GM19468 (cell line): Measurements from ENCODE around the gene ZNF132.
"Not testable (repeated sequence)": the region's sequence is repeated elsewhere in the genome, so short reads cannot be mapped to it uniquely, and the experiment has no call there.

Experiments used
- ATAC-seq: cut with Tn5 transposase; IDR thresholded peaks from one replicate; pipeline ENCODE4 v1.9.1; 2021; ENCODE audit warnings: mild to moderate bottlenecking, moderate library complexity, moderate number of reproducible peaks; ENCODE audit not compliant: unreplicated experiment; ENCODE audit errors: extremely low read depth

Gene ZNF132

DNA sequence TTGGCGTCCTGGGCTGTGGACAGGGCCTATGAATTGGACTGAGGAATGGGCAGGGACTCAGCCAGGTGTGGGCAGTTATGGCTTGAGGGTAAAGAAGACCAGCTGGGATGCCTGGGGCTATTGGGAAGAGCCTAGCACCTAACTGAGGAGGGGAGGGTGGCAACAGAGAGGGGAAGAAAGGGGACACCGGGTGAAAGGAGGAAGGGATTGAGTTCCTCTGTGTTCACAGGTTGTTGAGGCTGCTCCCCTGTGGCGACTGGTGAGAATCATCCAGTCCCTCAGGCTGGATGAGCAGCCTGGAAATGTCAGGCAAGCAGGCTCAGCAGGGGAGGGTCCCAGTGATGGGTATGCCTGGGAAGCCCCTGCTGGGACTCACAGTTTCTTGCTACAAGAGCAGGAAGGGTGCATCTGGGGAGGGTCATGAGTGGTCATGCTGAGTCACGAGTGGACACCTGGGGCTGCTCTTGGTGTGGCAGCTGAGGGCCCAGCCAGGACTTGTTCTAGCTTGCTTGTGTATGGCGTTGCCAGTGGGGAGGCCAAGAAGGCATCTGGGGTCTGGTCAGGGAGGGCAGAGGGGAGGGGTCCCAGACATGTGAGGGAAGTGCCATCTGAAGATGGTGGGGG is 28.4 kb upstream of the ZNF132 start:
- ATAC-seq = no peak

- ATAC-seq = peak; percentile 89
These were observed 27.0 kb upstream of the ZNF132 start, which contains the start of gene ZNF324 for GRCh38 chr19:58466760-58467589. ZNF324 (plus strand) TSS chr19:58467080; CDS start chr19:58469186, 2,106 bp downstream.

DNA sequence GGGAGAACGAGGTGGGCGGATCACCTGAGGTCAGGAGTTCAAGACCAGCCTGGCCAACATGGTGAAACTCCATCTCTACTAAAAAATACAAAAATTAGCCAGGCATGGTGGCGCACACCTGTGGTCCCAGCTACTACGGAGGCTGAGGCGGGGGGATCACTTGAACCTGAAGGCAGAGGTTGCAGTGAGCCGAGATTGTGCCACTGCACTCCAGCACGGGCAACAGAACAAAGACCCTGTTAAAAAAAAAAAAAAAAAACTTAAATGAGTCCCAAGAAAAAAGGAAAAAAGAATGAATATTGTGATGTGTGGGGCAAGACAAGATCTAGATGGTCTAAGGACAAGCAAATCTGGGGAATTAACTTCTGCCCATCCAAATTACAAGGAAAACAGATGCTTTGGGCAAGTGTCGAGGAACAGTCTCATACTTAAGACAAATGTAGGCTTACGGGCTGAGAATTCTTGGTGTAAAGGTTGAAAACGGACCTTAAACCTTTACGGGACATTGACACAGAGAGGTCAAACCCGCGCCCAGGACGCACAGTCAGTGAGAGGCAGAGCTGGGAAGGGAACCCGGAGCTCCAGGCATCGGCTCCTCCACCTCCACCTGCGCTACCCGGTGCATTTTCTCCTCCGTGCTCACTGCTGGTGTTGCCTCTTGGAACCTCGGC is 26.3 kb upstream of the ZNF132 start:
- ATAC-seq = no peak

DNA sequence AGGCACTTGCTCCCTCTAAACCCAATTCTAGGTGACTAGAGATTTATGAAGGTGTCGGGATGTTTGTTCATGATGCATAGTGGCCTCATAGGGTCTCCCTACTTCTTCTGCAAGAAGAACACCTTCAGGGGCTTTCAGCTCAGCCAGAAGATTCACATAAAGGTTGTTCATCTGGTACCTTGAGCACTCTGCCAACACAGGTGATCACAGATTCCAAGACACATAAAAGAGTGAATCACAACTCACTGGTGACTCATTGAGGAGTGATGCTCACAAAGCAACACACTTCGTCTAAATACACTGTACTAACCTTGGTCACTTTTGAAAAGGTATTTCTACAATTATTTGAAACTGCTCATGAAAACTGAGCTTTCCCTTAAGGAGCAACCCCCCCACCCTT is 20.1 kb upstream of the ZNF132 start:
- no peak for ATAC-seq

GRCh38 chr19:58456111-58456510 is 16.2 kb upstream of the ZNF132 start:
- no peak for ATAC-seq

DNA sequence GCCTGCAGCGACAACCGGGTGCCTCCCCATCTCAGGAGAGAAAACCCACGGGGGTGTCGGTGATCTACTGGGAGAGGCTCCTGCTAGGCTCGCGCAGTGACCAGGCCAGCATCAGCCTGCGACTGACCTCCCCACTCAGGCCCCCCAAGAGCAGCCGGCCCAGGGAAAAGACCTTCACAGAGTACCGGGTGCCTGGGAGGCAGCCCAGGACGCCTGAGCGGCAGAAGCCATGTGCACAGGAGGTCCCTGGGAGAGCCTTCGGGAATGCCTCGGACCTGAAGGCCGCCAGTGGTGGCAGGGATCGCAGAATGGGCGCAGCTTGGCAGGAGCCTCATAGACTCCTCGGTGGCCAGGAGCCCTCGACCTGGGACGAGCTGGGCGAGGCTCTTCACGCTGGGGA is 15.4 kb upstream of the ZNF132 start:
- no peak for ATAC-seq

DNA sequence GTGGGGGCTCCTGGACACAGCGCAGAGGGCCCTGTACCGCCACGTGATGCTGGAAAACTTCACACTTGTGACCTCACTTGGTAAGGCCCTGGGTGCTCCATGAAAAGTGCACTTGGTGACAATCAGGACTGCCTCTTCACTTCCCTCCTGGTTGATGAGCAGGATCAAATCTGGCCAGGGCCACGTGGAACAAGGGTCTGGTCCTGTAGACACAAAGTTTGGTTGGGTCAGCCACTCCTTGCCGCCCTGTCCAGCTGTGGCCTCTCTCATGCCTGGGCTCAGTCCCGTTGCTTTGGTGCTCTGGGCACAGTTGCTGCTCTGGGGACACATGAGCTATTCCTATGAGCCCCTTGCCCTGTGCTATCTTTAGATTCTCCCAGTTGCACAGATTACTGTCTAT is 13.8 kb upstream of the ZNF132 start:
- no peak for ATAC-seq

DNA sequence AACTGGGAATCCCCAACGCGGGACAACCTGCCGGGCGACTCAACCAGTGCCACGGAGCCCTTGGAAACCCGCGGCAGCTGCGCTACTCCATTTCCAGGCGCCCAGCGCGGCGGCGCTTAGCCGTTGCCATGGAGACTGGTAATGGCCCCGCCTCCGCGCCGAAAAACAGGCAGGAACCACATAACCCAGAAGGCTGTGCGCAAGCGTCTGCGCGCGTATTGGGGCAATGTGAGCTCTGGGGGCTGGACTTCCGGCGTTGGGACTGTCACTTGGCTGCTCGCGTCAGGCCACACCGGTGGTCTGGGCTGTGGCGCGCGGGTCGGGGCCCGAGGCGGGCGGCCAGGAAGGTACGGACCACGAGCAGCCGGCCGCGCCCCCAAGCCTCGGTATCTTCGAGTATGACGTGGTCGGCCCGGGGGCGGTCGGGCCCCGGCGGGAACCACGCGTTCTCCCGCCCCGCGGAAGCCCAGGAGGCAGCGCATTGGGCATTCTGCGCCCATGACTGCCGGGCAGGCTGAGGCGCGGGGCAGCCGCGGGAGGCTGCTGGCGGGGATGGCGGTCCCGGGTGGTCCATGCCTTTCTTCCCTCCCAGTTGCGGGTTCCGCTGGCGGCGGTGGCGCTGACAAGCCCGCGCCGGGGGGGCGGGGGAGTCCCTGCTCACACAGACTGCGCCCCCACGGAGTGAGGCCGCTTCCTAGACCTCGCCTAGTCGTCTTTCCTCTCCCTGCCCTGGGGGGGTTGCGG is 11.6 kb upstream of the ZNF132 start, which contains the start of gene ZNF324B:
ZNF324B (plus strand) TSS at position 265 of the 744 bp plus-strand sequence. CDS start 2,080 bp downstream, outside the sequence.
- ATAC-seq = peak; percentile 92

- no peak for ATAC-seq
These were observed 11.0 kb upstream of the ZNF132 start for GRCh38 chr19:58450856-58451357.

GRCh38 chr19:58449980-58450379 is 10.0 kb upstream of the ZNF132 start:
- ATAC-seq = not testable (repeated sequence)

- not testable (repeated sequence) for ATAC-seq
These were observed 8.9 kb upstream of the ZNF132 start for GRCh38 chr19:58448860-58449259.

DNA sequence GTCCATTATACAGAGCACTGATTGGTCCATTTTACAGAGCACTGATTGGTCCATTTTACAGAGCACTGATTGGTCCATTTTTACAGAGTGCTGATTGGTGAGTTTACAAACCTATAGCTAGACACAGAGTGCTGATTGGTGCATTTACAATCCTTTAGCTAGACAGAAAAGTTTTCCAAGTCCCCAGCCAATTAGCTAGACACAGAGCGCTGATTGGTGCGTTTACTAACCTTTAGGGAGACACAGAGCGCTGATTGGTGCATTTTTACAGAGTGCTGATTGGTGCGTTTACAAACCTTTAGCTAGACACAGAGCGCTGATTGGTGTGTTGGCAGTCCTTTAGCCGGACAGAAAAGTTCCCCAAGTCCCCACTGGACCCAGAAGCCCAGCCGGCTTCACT is 3.0 kb upstream of the ZNF132 start:
- ATAC-seq = not testable (repeated sequence)

GRCh38 chr19:58440556-58440955 is 603 bp upstream of the ZNF132 start:
- no peak for ATAC-seq

- no peak for ATAC-seq
These were observed 5.7 kb downstream of the ZNF132 start for GRCh38 chr19:58434217-58434616.

- ATAC-seq = no peak
These were observed 10.2 kb downstream of the ZNF132 start for GRCh38 chr19:58429745-58430144.

GRCh38 chr19:58428617-58429016 is 11.3 kb downstream of the ZNF132 start:
- no peak for ATAC-seq

DNA sequence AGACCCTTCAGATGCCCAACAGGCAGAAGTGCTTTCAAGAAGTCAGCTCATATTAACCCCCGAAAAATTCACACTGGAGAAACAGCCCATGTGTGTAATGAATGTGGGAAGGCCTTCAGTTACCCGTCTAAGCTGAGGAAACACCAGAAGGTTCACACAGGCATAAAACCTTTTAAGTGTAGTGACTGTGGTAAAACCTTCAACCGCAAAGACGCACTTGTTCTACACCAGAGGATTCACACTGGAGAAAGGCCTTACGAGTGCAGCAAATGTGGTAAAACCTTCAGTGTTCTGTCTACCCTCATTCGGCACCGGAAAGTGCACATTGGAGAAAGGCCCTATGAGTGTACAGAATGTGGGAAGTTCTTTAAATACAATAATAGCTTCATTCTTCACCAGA is 22.9 kb downstream of the ZNF132 start:
- no peak for ATAC-seq

- ATAC-seq = no peak
These were observed 23.3 kb downstream of the ZNF132 start for GRCh38 chr19:58416604-58417003.

GRCh38 chr19:58409010-58409790 is 30.8 kb downstream of the ZNF132 start:
- no peak for ATAC-seq
